Middle frontal gyrus (tissue), 1 donor: Measurements from ENCODE around the gene CD248.
"Not testable (repeated sequence)": the region's sequence is repeated elsewhere in the genome, so short reads cannot be mapped to it uniquely, and the experiment has no call there.

Experiments used
- DNase-seq: peaks from one replicate; pipeline ENCODE4 v3.0.0-alpha.2; 2015; ENCODE audit warnings: low spot score; ENCODE audit errors: extremely low spot score

Gene CD248

DNA sequence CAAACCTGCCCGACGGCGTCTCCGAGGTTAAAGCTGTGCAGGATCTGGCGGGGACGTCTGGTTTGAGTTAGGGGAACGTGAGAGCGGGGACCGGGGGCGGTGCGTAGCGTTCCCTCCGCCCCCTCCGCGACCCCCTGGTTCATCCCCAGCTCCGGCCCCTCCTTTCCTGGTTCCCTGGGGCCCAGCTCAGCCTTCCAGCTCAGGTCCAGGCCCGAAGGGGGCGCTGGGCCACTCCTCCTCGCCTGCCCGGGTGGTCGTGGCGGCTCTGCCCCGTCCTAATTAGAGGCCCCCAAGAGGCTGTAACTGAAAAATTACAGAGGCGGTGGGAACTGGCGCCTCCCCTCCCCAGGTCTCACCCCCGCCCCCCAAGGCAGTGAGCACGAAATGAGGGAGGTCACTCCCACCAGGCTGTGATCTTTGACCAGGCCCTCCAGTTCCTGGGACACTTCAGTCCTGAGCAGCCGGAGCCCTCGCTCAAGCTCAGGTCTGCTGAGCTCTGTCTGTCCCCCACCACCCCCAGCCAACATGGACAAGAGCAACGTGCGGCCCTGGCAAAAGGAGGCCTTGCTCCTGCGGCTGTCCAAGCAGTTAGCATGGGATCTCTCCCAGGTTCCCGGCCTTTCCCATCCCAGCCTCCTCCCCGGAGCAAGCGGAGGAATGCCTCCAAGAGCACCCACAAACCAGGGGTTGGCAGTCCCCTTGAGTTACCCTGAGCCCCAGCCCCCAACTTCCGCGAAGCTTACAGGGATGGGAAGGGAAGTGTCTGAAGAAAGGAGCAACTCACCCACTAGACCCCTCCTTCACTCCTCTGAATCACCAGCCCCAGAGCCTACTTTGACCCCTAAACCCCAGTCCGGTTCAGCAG is 3.3 kb downstream of the CD248 start:
- DNase-seq = no peak

DNA sequence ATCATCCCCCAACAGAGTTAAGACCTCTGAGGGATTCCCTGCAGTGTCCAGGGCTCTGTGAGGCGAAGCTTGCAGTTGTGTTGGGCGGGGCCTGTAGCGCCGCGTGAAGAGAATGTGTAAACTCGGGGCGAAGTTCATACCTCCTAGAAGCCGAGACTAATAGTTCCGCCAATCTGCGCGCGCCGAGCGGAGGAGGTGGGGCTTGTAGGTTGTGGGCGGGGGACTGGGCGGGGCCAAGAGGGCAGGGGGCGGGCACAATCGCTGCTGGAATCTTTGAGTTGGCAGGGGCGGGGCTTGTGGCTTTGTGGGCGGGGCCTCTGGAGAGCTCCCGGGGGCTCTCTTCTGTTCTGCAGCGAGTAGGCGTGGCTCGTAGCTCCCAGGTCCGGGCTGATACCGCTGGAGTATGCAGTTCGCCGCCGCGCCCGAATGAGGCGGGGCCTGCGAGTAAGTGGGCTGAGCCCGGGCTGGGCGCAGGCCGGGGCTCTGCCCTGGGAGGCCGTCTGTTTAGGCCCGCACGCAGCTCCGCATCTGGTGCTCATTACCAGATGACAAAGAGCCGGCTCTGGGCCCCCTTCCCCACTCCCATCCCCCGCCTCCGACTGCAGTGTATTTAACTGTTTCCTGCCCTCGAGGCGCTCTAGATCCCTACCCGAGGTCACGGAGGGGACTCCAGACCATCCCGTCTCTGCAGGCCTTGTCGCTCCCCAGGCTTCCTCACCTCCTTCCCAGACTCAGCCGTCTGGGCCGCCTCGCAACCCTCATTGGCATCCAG is 4.1 kb downstream of the CD248 start:
- peak; percentile 85 for DNase-seq

DNA sequence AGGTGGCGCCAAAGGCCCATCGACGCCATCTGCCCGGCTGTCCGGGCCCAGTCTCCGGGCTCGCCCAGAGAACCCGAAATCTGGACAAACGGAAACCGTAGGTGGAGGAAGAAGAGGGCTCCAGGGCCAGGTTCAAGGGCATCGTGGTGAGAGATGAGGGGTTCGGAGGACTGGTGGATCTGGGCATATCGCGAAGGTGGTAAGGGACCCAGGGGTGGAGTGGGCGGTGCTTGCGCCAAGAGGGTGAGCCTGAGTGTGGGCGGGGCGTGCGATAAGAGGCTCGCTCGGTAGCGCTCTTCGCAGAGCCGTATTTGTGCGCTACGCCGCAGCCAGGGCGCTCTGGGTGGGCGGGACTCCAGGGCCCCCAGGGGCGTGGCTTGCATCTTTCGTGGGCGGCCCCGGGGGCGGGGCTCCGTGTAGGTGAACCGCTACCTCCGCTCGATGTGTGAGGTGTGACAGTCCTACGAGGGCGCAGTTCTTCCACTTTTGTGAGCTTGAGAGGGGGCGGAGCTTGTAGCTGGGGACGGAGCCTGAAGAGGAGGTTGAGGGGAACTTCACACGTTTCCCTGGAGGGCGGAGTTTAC is 4.8 kb downstream of the CD248 start:
- DNase-seq = peak; percentile 38

DNA sequence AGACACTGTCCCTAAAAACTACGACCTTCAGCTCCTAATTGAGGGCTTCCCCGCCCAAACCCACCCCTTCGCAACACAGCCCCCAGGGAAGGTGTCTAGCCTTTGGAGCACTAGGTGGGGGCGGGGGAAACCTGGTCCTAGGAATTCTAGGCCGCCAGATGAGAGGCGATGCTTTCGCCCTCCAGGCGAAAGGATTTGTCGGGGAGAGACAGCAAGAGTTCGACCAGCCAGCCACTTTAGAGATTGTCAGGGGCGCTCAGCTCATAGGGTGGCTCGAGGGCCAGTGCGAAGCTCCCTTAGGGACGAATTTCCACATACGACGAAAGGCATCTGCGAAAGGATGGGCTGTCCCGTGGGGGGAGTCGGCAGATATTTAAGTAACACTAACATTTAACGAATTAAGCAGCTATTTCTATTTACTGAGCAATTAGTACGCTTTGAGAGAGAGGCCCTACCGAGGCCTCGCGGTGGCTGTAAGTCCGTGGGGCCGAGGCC is 5.3 kb downstream of the CD248 start:
- DNase-seq = no peak

DNA sequence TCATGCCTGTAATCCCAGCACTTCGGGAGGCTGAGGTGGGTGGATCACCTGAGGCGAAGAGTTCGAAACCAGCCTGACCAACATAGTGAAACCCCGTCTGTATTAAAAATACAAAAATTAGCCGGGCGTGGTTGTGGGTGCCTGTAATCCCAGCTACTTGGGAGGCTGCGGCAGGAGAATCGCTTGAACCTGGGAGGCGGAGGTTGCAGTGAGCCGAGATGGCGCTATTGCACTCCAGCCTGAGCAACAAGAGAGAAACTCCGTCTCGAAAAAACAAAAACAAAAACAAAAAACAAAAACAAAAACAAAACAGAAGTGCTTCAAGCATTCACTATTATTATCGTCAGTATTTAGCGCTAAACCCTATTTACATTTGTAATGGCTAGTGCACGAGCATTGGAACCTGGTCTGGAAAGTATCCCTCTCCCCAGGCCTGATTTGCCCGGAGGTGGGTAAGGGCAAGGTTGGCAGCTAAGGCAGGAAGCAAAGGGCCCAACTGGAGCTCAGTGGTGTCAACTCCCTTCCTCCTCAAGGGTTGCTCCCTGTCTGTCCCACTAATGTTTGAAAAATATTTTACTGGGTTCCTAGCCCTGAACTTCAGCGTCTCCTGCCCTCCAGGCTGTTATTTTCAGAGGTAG is 5.9 kb downstream of the CD248 start:
- not testable (repeated sequence) for DNase-seq

DNA sequence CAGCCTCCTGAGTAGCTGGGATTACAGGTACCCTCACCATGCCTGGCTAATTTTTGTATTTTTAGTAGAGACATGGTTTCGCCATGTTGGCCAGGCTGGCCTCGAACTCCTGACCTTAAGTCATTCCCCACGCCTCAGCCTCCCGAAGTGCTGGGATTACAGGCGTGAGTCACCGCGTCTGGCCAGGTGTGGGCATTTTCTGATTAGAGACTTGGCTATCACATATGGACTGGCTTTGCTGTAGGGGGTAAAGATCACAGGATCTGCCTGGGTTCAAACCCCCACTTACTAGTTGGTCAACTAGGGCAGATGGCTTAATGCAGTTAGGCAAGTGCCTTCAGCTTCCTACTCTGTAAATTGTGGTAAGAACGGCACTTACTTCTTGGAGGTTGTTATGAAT is 6.5 kb downstream of the CD248 start:
- no peak for DNase-seq

DNA sequence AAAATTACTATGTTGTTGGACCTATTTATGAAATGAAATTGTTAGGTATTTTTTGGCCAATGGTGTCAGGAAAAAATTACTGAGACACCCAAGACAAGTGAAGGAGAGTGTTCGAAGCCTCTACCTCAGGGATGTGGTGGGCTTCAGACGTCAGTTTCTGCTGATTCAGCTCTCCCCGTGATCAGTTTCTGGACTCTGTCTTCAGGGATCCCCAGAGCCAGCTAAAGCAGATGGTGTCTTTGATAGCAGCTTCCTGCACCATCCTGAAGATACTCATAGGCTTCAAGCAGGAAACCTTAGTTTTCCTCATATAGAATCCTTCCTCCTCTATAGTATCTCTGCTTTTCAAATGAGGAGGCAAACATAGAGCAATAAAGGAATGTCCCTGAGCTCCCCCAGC is 7.4 kb downstream of the CD248 start:
- DNase-seq = no peak

DNA sequence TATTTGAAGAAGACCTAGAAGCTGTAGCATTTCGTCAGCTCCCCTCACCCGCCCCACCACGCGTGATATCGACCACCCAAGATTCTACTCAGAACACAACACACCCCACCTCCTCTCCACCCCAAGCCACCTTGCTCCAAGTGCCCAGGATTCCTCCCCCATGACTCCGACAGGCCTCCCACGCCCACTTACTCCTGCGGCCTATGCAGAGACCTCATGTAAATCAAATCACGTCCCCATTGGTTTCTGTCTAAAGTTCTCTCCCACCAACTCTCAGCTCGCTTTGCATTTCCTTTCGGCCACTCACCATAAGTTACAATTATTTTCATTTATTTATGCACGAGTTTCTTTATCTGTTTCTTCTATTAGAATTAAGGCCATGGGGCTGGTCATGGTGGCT is 14.2 kb downstream of the CD248 start:
- no peak for DNase-seq

DNA sequence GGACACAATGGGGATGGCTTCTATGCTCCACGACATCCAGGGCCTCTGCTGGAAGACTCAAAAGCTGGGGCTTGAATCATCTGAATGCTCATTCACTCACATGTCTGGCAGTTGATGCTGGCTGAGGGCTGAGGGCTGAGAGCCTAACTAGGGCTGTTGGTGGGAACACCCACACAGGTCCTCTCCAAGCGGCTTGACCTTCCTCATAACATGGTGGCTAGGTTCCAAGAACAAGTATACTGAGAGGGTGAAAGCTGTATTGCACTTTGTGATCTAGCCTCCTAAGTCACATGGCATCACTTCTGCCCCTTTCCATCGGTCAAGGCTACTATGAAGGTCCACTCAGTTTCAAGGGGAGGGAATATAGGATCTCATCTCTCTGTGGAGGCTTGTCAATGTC is 17.7 kb downstream of the CD248 start:
- DNase-seq = no peak

DNA sequence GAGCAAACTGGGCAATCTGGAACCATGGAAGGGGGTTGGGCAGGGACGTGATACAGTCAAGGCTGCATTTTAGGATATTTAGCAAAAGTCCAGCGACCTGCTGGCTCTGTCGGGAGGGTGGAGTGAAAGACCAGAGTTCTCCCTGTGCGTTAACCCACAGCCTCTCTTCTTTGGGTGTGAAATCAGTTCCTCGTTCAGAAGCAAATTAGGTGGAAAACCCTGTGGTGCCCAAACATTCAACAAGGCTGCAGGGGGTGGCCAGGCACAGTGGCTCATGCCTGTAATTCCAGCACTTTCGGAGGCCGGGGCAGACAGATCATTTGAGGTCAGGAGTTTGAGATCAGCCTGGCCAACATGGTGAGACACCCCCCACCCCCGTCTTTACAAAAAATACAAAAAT is 19.2 kb downstream of the CD248 start:
- DNase-seq = no peak

DNA sequence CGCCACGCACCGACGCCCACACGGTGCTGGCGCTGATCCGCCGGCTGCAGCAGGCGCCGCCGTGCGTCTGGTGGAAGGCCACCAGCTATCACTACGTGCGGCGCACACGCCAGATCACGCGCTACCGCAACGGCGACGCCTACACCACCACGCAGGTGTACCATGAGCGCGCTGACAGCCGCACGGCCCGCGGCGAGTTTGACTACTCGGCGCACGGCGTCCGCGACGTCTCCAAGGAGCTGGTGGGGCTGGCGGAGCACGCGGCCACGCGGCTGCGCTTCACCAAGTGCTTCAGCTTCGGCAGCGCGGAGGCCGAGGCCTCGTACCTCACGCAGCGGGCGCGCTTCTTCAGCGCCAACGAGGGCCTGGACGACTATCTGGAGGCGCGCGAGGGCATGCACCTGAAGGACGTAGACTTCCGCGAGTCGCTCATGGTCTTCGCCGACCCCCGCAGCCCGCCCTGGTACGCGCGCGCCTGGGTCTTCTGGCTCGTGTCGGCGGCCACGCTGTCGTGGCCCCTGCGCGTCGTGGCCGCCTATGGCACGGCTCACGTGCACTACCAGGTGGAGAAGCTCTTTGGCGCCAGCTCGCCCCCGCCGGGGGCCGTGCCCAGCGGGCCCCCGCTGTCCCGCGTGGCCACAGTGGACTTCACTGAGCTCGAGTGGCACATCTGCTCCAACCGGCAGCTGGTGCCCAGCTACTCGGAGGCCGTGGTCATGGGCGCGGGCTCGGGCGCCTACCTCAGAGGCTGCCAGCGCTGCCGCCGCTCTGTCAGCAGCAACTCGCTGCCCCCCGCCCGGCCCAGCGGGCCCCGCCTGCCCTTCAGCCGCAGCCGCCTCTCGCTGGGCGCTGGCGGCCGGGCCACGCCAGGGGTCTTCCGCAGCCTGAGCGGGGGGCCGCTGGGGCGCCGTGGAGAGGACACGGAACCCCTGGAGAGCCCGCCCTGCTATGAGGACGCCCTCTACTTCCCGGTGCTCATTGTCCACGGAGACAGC is 21.9 kb downstream of the CD248 start:
- DNase-seq = no peak

DNA sequence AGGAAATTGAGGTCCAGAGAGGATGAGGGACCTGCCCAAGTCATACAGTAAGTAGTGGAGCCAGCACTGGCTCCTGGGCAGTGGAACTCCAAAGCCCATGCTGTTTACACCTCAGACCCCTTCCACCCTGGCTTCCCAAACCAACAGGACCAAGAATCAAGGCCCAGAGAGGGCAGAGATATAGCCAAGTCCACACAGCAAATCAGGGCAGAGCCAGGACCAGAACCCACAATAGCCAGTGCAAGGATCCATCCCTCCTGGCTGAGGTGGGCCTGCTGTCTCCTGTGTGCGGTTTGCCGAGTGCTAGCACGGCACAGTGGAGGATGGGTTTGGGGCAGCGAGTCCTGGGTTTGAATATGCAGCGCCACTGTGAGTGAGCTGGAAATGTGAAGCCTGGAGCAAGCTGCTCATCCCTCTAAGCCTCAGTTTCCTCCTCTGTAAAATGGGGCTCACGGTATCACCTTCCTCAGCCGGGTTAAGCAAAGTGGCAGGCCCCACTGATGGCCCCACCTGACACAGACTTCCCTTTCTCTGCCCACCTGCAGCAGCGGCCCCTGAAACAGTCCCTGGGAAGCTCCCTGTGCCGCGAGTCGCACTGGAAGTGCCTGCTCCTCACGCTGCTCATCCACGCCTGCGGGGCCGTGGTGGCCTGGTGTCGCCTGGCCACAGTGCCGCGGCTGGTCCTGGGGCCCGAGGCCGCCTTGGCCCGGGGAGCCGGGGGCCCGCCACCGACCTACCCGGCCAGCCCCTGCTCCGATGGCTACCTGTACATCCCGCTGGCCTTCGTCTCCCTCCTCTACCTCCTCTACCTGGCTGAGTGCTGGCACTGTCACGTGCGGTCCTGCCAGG is 22.8 kb downstream of the CD248 start:
- DNase-seq = no peak

DNA sequence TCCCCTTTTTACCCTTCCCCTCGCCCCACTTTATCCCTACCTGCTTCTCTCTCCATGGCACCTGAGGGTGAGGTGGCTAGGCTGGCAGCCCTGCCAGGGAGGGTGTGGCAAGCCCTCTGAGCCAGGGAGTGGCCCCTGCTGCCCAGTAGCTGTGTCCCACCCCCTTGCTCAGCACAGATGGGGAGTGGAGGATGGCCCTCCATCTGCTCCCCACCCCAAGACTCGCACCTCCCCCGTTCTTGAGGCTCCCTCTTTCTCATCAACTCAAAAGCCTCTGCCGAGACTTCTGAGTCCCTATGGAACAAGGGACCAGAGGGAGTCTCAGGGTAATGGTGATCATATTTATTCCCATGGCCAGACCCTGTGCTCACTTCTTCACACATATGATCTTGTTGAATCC is 23.5 kb downstream of the CD248 start:
- DNase-seq = no peak

DNA sequence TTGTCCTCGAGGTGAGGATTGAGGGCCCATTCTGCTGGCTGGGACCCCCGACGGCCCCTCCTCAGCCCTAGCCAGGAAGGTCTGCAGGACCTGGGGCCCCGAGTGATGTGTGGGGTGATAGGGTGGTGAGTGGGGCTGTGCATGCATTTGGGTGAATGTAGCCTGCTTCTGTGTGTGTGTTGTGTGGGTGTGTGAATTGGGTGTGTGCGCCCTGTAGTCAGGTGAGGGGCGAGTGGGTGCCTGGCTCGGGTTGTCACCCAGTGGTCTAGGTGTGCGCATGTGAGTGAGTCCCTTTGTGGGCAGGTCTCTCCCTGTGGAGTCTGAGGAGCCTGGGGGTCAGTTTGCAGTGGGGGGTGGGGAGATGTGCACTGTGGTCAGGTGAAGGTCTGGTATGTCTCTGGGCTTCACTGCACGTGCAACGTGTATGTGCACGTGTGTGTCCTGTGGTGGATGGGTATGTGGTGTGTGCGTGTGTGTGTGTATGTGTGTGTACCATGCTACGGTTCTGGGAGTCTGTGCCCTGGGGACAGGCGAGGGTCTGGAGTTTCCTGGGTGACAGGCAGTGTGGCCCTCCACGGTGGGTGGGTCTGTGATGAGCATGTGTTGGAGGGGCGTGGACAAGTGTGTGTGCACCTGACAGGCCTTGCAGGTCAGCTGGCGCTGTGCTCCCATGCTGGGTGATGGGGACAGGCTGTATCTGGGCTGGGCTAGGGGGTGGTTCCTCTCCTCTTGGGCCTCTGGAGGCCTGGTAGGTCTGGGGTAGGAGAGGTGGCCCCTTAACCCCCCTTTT is 24.1 kb downstream of the CD248 start:
- DNase-seq = no peak

DNA sequence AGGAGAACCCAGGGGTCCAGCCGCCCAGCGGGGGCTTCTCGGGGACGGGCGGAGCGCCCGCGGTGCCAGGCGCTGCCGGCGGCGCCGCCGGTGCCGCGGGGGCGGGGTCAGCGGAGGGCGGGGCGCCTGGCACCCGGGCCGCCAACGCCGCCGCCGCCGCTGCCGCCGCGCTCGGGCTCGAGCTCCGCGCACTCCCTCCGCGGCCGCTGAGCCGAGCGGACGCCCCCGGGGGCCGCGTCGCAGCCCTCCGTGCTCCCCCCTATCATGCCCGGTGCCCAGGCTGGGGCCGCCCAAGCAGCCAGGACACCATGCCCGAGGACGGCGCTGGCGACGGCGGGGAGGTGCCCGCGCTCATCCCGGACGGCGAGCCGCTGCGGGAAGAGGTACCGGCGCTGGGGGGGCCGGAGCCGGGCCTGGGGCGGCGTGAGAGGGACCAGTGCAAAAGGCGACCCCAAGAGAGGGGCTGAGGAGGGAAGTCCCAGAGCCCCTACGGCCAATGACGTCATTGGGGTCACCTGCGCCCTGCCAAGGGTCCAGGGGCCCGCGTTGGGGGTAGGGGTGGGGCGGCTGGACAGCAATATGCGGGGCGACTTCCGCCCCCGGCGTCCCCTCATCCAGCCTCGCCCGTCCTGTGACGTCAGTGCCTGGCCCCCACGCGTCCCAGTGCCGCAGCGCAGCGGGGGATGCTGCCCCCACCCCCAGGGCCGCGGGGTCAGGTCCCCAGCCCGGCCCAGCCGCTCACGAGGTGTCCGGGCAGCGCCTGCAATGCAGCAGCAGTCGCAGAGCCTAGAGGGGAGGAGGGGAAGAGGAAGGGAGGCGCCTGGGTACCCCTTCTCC is 24.9 kb downstream of the CD248 start, which contains the start of gene TMEM151A:
TMEM151A (plus strand) TSS at position 189 of the 837 bp plus-strand sequence; CDS start at position 309, 120 bp downstream.
- DNase-seq = no peak

DNA sequence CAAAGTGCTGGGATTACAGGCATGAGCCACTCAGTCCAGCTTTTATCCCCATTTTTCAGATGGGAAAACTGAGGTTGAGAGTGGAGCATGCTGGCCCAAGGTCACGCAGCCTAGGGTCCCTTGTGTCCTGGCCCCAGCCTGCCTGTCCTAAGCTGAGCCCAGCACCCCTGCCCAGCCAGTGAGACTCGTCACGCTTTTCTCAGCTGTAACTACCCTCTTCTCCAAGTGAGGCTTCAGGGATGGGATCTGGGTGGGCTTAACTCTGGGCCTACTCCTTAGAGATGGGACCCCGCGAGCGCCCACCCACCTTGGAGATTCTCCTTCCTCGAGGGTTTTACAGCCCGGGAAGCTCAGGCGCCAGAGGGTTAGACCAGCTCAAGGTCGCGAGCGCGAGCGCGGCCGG is 25.5 kb downstream of the CD248 start:
- no peak for DNase-seq

DNA sequence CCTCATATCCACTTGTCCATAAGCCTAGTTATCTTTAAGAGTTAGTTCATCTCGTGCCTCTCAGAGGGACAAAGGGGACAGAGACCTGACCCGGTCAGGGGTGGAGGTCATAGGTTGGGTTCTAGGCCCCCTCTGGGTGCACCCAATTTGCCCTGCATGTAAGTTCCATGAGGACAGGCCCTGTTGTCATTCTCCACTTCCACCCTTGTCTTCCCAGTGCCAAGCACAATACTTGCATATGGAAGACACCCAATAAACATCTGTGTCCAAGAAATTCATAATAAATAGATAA is 26.6 kb downstream of the CD248 start:
- DNase-seq = no peak
